H9 (cell line): ENCODE measurements around the gene SCO2. TPM values are rescaled to one million over a fixed set of nuclear protein-coding genes. Genes with fewer than 3 reads are reported as not detected.

Experiments used
- DNase-seq: peaks from one replicate; pipeline ENCODE4 v3.0.0-alpha.2; 2017
- H2AFZ ChIP-seq: one replicate; pipeline ENCODE4 v1.6.1; 2013; ENCODE audit warnings: mild to moderate bottlenecking, low read length, control low read depth, moderate library complexity
- H2AK5ac ChIP-seq: 2 replicates; pipeline ENCODE4 v1.6.1; 2013; ENCODE audit warnings: low read length, control low read depth, mixed read lengths; ENCODE audit not compliant: insufficient read length
- H2BK120ac ChIP-seq: one replicate; pipeline ENCODE4 v1.6.1; 2013; ENCODE audit warnings: low read depth, mild to moderate bottlenecking, low read length, control low read depth, inconsistent platforms; ENCODE audit not compliant: poor library complexity, severe bottlenecking
- H2BK12ac ChIP-seq: 2 replicates; pipeline ENCODE4 v1.6.1; 2013; ENCODE audit warnings: low read length, control low read depth, mixed read lengths, low read depth; ENCODE audit not compliant: insufficient read length
- H2BK15ac ChIP-seq: 2 replicates; pipeline ENCODE4 v1.6.1; 2013; ENCODE audit warnings: low read depth, low read length, control low read depth
- H2BK20ac ChIP-seq: one replicate; pipeline ENCODE4 v1.6.1; 2013; ENCODE audit warnings: low read depth, mild to moderate bottlenecking, low read length, control low read depth, inconsistent platforms; ENCODE audit not compliant: poor library complexity, severe bottlenecking
- H2BK5ac ChIP-seq: 2 replicates; pipeline ENCODE4 v1.6.1; 2013; ENCODE audit warnings: low read length, control low read depth, mixed read lengths; ENCODE audit not compliant: insufficient read length
- H3K14ac ChIP-seq: 2 replicates; pipeline ENCODE4 v1.6.1; 2013; ENCODE audit warnings: low read length, control low read depth; ENCODE audit not compliant: insufficient read depth
- H3K18ac ChIP-seq: 2 replicates; pipeline ENCODE4 v1.6.1; 2013; ENCODE audit warnings: low read depth, mild to moderate bottlenecking, mixed read lengths, low read length, control low read depth; ENCODE audit not compliant: insufficient read length
- H3K23ac ChIP-seq: 2 replicates; pipeline ENCODE4 v1.6.1; 2013; ENCODE audit warnings: low read length, control low read depth, mixed read lengths, low read depth; ENCODE audit not compliant: insufficient read length
- H3K23me2 ChIP-seq: 2 replicates; pipeline ENCODE4 v1.6.1; 2013; ENCODE audit warnings: low read depth, mild to moderate bottlenecking, mixed read lengths, low read length, control low read depth; ENCODE audit not compliant: insufficient read length, poor library complexity, severe bottlenecking
- H3K27ac ChIP-seq: 2 replicates; pipeline ENCODE4 v1.5.1; 2013; ENCODE audit warnings: low read length, control low read depth, mixed read lengths, low read depth; ENCODE audit not compliant: insufficient read length
- H3K27me3 ChIP-seq: 2 replicates; pipeline ENCODE4 v1.6.1; 2013; ENCODE audit warnings: low read length, control low read depth, inconsistent platforms; ENCODE audit not compliant: insufficient read depth
- H3K4ac ChIP-seq: 2 replicates; pipeline ENCODE4 v1.6.1; 2013; ENCODE audit warnings: low read depth, mild to moderate bottlenecking, control low read depth, inconsistent platforms, low read length, moderate library complexity
- H3K4me1 ChIP-seq: 2 replicates; pipeline ENCODE4 v1.6.1; 2013; ENCODE audit warnings: low read length, control low read depth, inconsistent platforms; ENCODE audit not compliant: insufficient read depth
- H3K4me2 ChIP-seq: 2 replicates; pipeline ENCODE4 v1.6.1; 2013; ENCODE audit warnings: low read length, control low read depth, mixed read lengths; ENCODE audit not compliant: insufficient read length, insufficient read depth
- H3K56ac ChIP-seq: 2 replicates; pipeline ENCODE4 v1.6.1; 2013; ENCODE audit warnings: low read depth, mild to moderate bottlenecking, mixed read lengths, low read length, control low read depth; ENCODE audit not compliant: insufficient read length
- H3K79me1 ChIP-seq: 2 replicates; pipeline ENCODE4 v1.6.1; 2013; ENCODE audit warnings: low read depth, mild to moderate bottlenecking, moderate library complexity, low read length, control low read depth, inconsistent platforms; ENCODE audit not compliant: insufficient read depth, poor library complexity, severe bottlenecking
- H3K79me2 ChIP-seq: 2 replicates; pipeline ENCODE4 v1.6.1; 2013; ENCODE audit warnings: low read length, control low read depth, inconsistent platforms; ENCODE audit not compliant: insufficient read depth
- H3K9ac ChIP-seq: 2 replicates; pipeline ENCODE4 v1.6.1; 2013; ENCODE audit warnings: low read length, control low read depth, mixed read lengths; ENCODE audit not compliant: insufficient read length; ENCODE audit errors: extremely low read depth
- H3K9me3 ChIP-seq: one replicate; pipeline ENCODE4 v1.6.1; 2013; ENCODE audit warnings: low read depth, low read length, inconsistent platforms; ENCODE audit not compliant: control insufficient read depth
- H3T11ph ChIP-seq: one replicate; pipeline ENCODE4 v1.6.1; 2013; ENCODE audit warnings: mild to moderate bottlenecking, low read length, control low read depth, inconsistent platforms
- H4K20me1 ChIP-seq: one replicate; pipeline ENCODE4 v1.6.1; 2013; ENCODE audit not compliant: control insufficient read depth, insufficient read length, insufficient read depth
- H4K5ac ChIP-seq: 2 replicates; pipeline ENCODE4 v1.6.1; 2013; ENCODE audit warnings: low read depth, mild to moderate bottlenecking, mixed read lengths, low read length, control low read depth; ENCODE audit not compliant: insufficient read length
- H4K8ac ChIP-seq: replicated peaks from 2 replicates; pipeline ENCODE4 v1.6.1; 2013; ENCODE audit warnings: low read length, control low read depth, mixed read lengths, low read depth; ENCODE audit not compliant: insufficient read length
- H4K91ac ChIP-seq: 2 replicates; pipeline ENCODE4 v1.6.1; 2013; ENCODE audit warnings: low read depth, mild to moderate bottlenecking, moderate library complexity, mixed read lengths, low read length, control low read depth; ENCODE audit not compliant: insufficient read length
- H3K27ac Mint-ChIP-seq, 3 experiments: 2 replicates in 2 of 3; 3 replicates in 1 of 3; pipeline ENCODE4 v1.8.0; 2020 to 2021; ENCODE audit warnings: mixed read lengths in 3 of 3, mild to moderate bottlenecking in 1 of 3, moderate library complexity in 1 of 3
- H3K27me3 Mint-ChIP-seq: 2 replicates; pipeline ENCODE4 v1.8.0; 2021; ENCODE audit warnings: low read depth, mild to moderate bottlenecking, moderate library complexity, mixed read lengths
- H3K36me3 Mint-ChIP-seq, 3 experiments: 2 replicates in 2 of 3; 3 replicates in 1 of 3; pipeline ENCODE4 v1.8.0; 2020 to 2021; ENCODE audit warnings: low read depth in 3 of 3, mixed read lengths in 3 of 3; ENCODE audit not compliant: insufficient read depth in 1 of 3
- H3K4me1 Mint-ChIP-seq, 2 experiments: 2 replicates each; pipeline ENCODE4 v1.8.0; 2020; ENCODE audit warnings: mixed read lengths in 2 of 2
- H3K4me3 Mint-ChIP-seq, 2 experiments: 2 replicates in 1 of 2; 3 replicates in 1 of 2; pipeline ENCODE4 v1.8.0; 2020 to 2021; ENCODE audit warnings: mild to moderate bottlenecking in 2 of 2, mixed read lengths in 2 of 2, moderate library complexity in 1 of 2
- H3K9me3 Mint-ChIP-seq, 2 experiments: 2 replicates in 1 of 2; 3 replicates in 1 of 2; pipeline ENCODE4 v1.8.0; 2020; ENCODE audit warnings: mild to moderate bottlenecking in 2 of 2, mixed read lengths in 2 of 2, moderate library complexity in 1 of 2
- WGBS: extraction: QIAGEN DNeasy Blood & Tissue Kit; methylation state at CpG from one replicate; pipeline ENCODE4 v1.1.7; 2013; ENCODE audit warnings: missing lambda C conversion rate, low lambda C conversion rate, mixed read lengths; ENCODE audit not compliant: insufficient read length; ENCODE audit errors: extremely low coverage; 5-methylcytosine and 5-hydroxymethylcytosine counted together
- total RNA-seq: library from RNA; stranded (reverse); gene quantifications from 2 replicates; pipeline ENCODE4 v1.2.1, GENCODE V29; 2021
- TF ChIP-seq, protein P1 (sequence below): fragments of 200-600 bp; sonication (generic); conservative IDR thresholded peaks from 3 replicates; pipeline ENCODE4 v1.8.0; 2021; ENCODE audit warnings: antibody characterized with exemption, mild to moderate bottlenecking

Gene SCO2
- total RNA-seq, 1 experiment from 2014 or later, result 3.3 TPM

- H3K18ac ChIP-seq, result no peak overlapping the region
- H3K56ac ChIP-seq, result no peak overlapping the region
- no peak overlapping the region for H2BK5ac ChIP-seq
- H2BK12ac ChIP-seq, result no peak overlapping the region
- no peak overlapping the region for H4K5ac ChIP-seq
- peaks cover 17% of the 10 kb centered on the region for H3K27me3 Mint-ChIP-seq
- no peaks in the 10 kb centered on the region; the same call in 1 of the 2 replicates for H3K4me1 ChIP-seq
- H3K27ac Mint-ChIP-seq, result 0 out of 7 replicates have a peak overlapping the region, but pooled peaks of 1 of the 3 experiments have one; percentile 61
- peaks cover 38 to 39% of the 10 kb centered on the region in 2 experiments for H3K4me1 Mint-ChIP-seq
- H3K4me2 ChIP-seq, result peak overlapping the region; percentile 68
- no peak overlapping the region for H3K4ac ChIP-seq
- H3K9me3 ChIP-seq, result no peaks in the 10 kb centered on the region
- no peak overlapping the region for H3K23ac ChIP-seq
- peaks cover 0 to 7% (median 0%) of the 10 kb centered on the region in 3 experiments; a peak in 4 of 7 replicates for H3K36me3 Mint-ChIP-seq
- H3K27me3 ChIP-seq, result no peaks in the 10 kb centered on the region
- no peak overlapping the region for H4K8ac ChIP-seq
- no peak overlapping the region for H2BK20ac ChIP-seq
- DNase-seq, result no peak
- peaks cover 16% of the 10 kb centered on the region; the same call in 1 of the 2 replicates for H3K79me2 ChIP-seq
- H3K4me3 Mint-ChIP-seq, result peak overlapping the region; percentile 81 to 91
- peak overlapping the region; percentile 42 for H3K9ac ChIP-seq
- no peak overlapping the region for H2BK120ac ChIP-seq
- H4K91ac ChIP-seq, result no peak overlapping the region
- H3K23me2 ChIP-seq, result peaks cover 11% of the 10 kb centered on the region
- no peak overlapping the region for H2AFZ ChIP-seq
- H3K9me3 Mint-ChIP-seq, result no peaks in the 10 kb centered on the region
- TF ChIP-seq, protein P1, sequence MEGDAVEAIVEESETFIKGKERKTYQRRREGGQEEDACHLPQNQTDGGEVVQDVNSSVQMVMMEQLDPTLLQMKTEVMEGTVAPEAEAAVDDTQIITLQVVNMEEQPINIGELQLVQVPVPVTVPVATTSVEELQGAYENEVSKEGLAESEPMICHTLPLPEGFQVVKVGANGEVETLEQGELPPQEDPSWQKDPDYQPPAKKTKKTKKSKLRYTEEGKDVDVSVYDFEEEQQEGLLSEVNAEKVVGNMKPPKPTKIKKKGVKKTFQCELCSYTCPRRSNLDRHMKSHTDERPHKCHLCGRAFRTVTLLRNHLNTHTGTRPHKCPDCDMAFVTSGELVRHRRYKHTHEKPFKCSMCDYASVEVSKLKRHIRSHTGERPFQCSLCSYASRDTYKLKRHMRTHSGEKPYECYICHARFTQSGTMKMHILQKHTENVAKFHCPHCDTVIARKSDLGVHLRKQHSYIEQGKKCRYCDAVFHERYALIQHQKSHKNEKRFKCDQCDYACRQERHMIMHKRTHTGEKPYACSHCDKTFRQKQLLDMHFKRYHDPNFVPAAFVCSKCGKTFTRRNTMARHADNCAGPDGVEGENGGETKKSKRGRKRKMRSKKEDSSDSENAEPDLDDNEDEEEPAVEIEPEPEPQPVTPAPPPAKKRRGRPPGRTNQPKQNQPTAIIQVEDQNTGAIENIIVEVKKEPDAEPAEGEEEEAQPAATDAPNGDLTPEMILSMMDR, result no peak
- no peak overlapping the region; the same call in 1 of the 2 replicates for H3K14ac ChIP-seq
- H2AK5ac ChIP-seq, result no peak overlapping the region
- no peak overlapping the region for H2BK15ac ChIP-seq
- WGBS, result no CpG with 5 or more reads among the region's 62 CpGs
- no peak overlapping the region for H3K27ac ChIP-seq
- no peak overlapping the region for H3T11ph ChIP-seq
- H4K20me1 ChIP-seq, result peaks cover 4% of the 10 kb centered on the region
- peaks cover 16% of the 10 kb centered on the region for H3K79me1 ChIP-seq
These were observed 51.3 kb downstream of the SCO2 start for GRCh38 chr22:50473855-50474671.

Other genes starting within 250 kb of the SCO2 start
- 84.4 and 87.6 TPM in 2 replicates for gene PLXNB2, start 218.0 kb downstream of the SCO2 start, total RNA-seq
- 1.0 and 1.5 TPM in 2 replicates for gene DENND6B, start 198.6 kb downstream of the SCO2 start, total RNA-seq
- 41.2 and 42.6 TPM in 2 replicates for gene PPP6R2, start 182.3 kb downstream of the SCO2 start, total RNA-seq
- gene SBF1, start 50.6 kb downstream of the SCO2 start, total RNA-seq, result 69.8 and 72.0 TPM in 2 replicates
- gene ADM2, start 44.1 kb downstream of the SCO2 start, total RNA-seq, result 11.4 and 11.9 TPM in 2 replicates
- 1.4 and 1.5 TPM in 2 replicates for gene MIOX, start 38.7 kb downstream of the SCO2 start, total RNA-seq
- gene LMF2, start 17.9 kb downstream of the SCO2 start, total RNA-seq, result 43.6 and 46.0 TPM in 2 replicates
- gene NCAPH2, start 17.4 kb downstream of the SCO2 start, total RNA-seq, result 76.2 and 78.1 TPM in 2 replicates
- gene TYMP, start 4.4 kb upstream of the SCO2 start, total RNA-seq, result 0.61 and 1.0 TPM in 2 replicates
- gene KLHDC7B, start 20.3 kb upstream of the SCO2 start, total RNA-seq, result not detected in 2 replicates
- 0.85 and 0.97 TPM in 2 replicates for gene SYCE3, start 37.3 kb upstream of the SCO2 start, total RNA-seq
- gene CPT1B, start 52.8 kb upstream of the SCO2 start, total RNA-seq, result 65.7 and 68.3 TPM in 2 replicates
- gene CHKB, start 57.3 kb upstream of the SCO2 start, total RNA-seq, result 64.1 and 64.9 TPM in 2 replicates
- 5.7 and 5.9 TPM in 2 replicates for gene MAPK8IP2, start 75.2 kb upstream of the SCO2 start, total RNA-seq
- gene ARSA, start 102.6 kb upstream of the SCO2 start, total RNA-seq, result 10.3 and 11.0 TPM in 2 replicates
- 8.4 and 8.7 TPM in 2 replicates for gene SHANK3, start 147.2 kb upstream of the SCO2 start, total RNA-seq
- 0.35 TPM in 1 of 2 replicates, not detected in the other for gene ACR, start 212.6 kb upstream of the SCO2 start, total RNA-seq